Astrocyte of the cerebellum (primary cell): ENCODE results near the gene GABARAPL1.
"Not testable (repeated sequence)": the region's sequence is repeated elsewhere in the genome, so short reads cannot be mapped to it uniquely, and the experiment has no call there.

Experiments used
- DNase-seq: peaks from one replicate; pipeline ENCODE4 v3.0.0-alpha.2; 2011; ENCODE audit warnings: low read depth
- H3K4me3 ChIP-seq: 2 replicates; pipeline ENCODE4 v1.5.1; 2011; ENCODE audit warnings: mild to moderate bottlenecking, low read depth, low read length, moderate library complexity
- in situ Hi-C: cut with HindIII; loops from 2 replicates; pipeline ENCODE4 v1.10.0; 2017; ENCODE audit warnings: low sequenced_read_pairs
- TF ChIP-seq, protein P1 (sequence below): IDR thresholded peaks from 2 replicates; pipeline ENCODE4 v1.5.1; 2012; ENCODE audit warnings: low read length, low read depth, moderate library complexity, mild to moderate bottlenecking; ENCODE audit errors: missing control alignments

GABARAPL1 gene

DNA sequence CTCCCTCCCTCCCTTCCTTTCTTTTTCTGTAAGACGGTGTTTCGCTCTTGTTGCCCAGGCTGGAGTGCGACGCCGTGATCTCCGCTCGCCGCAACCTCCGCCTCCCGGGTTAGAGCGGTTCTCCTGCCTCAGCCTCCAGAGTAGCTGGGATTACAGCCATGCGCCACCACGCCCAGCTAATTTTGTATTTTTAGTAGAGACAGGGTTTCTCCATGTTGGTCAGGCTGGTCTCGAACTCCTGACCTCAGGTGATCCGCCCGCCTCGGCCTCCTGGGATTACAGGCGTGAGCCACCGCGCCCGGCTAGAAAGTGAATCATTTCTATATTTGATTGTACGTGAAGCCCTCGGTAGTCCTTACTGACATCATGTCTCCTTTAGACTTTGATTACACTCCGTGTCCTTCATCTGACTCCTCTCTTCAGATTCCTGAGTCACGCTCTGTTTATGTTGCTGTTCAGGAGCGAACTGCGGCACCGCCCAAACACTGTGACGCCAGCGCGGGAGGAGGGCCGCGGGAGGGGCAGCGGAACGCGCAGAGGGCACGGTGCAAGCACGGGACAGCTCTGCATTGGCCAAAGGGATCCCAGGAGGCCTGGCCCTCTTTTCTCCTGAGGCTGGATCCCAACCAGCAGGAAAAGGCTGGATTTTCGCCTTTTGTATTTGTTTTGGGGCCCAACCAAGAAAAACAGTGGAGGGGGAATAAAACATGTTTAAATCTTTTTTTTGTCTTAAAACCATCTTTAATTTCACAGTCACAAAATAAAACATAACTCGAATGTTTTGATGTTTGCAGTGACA lies 538 bp upstream of the GABARAPL1 start:
- in situ Hi-C loops: no loop called here
- TF ChIP-seq, protein P1, sequence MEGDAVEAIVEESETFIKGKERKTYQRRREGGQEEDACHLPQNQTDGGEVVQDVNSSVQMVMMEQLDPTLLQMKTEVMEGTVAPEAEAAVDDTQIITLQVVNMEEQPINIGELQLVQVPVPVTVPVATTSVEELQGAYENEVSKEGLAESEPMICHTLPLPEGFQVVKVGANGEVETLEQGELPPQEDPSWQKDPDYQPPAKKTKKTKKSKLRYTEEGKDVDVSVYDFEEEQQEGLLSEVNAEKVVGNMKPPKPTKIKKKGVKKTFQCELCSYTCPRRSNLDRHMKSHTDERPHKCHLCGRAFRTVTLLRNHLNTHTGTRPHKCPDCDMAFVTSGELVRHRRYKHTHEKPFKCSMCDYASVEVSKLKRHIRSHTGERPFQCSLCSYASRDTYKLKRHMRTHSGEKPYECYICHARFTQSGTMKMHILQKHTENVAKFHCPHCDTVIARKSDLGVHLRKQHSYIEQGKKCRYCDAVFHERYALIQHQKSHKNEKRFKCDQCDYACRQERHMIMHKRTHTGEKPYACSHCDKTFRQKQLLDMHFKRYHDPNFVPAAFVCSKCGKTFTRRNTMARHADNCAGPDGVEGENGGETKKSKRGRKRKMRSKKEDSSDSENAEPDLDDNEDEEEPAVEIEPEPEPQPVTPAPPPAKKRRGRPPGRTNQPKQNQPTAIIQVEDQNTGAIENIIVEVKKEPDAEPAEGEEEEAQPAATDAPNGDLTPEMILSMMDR: no peak

DNA sequence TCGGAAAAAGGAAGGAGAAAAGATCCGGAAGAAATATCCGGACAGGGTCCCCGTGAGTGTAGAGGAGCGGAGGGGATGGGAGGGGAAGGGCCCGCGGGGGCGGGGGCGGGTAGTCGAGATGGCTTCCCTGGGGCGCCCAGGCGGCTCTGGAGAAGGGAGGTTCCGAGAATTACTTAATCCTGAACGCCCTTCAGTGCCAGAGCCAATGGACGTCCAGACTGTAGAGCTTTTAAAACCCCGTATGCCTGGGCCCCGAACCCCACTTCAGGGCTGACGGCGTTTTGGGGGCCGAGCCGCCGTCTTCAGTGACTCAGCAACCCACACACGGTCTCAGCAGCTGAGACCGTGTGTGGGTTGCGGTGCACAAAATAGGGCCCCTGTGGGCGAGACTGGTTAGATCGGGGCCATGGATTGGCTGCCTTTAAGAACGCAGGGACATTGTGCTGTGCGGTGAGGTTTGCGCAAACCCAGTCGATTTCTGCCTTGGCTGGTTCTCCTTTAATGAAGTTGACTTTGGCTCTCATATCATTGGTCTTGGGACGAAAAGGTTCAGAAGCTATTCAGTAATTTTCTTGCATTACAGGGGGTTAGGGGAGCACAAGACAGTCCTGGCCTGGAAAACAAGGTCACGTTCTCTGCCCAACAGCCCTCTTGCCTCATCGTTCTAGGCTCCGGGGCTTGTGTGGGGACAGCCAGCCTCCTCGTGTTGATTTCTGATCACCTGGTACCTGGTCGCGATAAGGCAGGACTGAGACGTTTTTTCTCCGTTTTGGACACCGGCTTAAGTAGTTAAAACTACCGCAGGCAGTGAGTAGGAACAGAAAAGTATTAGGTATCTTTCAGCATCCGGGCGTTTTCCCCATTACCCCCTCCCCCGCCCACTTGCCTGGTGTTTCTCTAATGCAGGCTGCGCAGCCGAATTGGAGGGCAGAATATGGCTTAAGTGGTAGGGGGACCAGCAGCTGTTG lies 775 bp downstream of the GABARAPL1 start:
- TF ChIP-seq, protein P1: no peak

More for the DNA sequence above, 538 bp upstream of the GABARAPL1 start:
- DNase-seq: peak; percentile 98
- peak overlapping the region; percentile 98 for H3K4me3 ChIP-seq

DNA sequence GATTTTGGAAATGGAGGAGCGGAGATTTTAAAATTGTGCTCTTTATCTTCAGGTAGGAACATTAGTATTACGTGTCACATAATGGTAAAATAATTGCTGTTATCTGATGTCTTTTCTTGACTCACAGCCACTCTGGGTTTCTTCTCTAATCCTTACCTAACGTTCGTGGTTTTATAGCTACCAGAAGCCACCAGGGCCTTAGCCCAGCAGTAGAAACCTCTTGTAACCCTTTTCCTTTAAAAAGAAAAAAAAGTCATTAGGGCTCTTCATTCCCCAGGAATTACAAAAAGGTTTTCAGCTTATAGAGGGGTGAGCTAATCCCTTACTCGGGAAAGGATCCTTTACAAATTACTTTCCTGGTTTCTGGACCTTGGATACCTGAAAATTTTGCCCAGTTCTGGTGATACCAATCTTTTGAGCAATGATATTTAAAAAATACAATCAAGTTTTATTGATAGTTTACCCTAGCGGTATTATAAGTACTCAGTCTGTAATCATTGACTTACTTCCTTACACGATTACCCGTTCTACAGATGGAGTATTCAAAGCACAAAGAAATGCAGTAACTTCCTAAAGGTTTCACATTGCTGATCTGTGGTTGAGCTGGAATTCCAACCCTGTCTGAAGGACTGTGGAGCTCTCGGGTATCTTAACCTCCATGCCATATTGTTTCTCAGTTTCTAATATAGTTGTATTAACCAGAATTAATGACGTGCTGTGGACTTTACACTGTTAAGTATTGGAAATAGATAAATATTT lies 1.6 kb downstream of the GABARAPL1 start:
- TF ChIP-seq, protein P1: no peak
- in situ Hi-C loops: no loop called here
- H3K4me3 ChIP-seq: peak overlapping the region; percentile 98
- DNase-seq: no peak

More for the DNA sequence above, 775 bp downstream of the GABARAPL1 start:
- in situ Hi-C loops: no loop called here
- H3K4me3 ChIP-seq: peak overlapping the region; percentile 98
- peak; percentile 81 for DNase-seq

DNA sequence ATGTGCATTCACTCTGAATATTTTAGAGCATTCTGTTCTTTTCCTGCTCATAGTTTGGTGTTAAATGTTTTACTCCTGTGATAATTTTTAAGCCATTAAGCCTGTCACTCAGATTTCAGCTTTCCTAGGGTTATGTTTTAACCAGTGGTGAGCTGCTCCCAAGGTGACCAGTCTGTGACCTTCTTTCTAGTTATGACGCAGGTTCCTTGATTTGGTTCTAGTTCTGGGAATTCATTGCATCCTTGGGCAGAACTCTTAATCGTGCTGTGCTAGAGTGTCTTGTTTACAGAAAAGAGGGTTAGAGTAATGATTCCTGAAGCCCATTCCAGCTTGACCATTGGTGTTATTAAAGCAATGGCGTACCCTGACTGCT lies 2.2 kb downstream of the GABARAPL1 start:
- in situ Hi-C loops: no loop called here
- DNase-seq: no peak
- H3K4me3 ChIP-seq: peak overlapping the region; percentile 98
- TF ChIP-seq, protein P1: no peak

DNA sequence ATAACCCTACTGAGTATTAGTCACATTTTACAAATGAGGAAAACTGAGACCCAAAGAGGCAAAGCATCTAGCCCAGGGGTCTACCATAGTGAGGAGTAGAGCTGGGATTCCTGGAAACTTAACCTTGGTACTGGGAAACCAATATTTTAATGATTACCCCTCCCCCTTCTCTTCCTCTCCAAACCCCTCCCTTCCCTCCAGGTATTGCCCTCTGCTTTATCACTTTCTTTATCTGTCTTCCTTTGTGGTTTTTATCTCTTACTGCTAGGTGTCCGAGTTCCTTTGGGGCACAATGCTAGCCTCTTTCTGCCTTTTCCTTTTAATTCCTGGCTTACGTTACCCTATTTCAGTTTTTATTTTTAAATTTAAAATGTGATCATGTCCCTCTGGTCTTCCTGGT lies 2.8 kb downstream of the GABARAPL1 start:
- TF ChIP-seq, protein P1: no peak
- H3K4me3 ChIP-seq: peak overlapping the region; percentile 98
- in situ Hi-C loops: no loop called here
- DNase-seq: no peak

DNA sequence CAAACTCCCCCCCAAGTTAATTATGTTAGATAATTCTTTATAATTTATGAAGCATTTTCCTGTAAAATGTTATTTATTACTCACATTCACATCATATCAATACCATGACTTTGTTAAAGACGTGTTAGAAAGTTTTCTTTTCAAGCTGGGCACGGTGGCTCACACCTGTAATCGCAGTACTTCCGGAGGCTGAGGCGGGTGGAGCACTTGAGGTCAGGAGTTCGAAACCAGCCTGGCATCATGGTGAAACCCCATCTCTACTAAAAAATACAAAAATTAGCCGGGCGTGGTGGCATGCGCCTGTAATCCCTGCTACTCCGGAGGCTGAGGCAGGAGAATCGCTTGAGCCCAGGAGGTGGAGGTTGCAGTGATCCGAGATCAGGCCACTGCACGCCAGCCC lies 3.3 kb downstream of the GABARAPL1 start:
- in situ Hi-C loops, DNase-seq, H3K4me3 ChIP-seq: not testable (repeated sequence)
